GM12878 (cell line): ENCODE measurements around the gene FUZ. TPM values are rescaled to one million over a fixed set of nuclear protein-coding genes. Genes with fewer than 3 reads are reported as not detected.

Experiments
- ATF2 ChIP-seq: IDR thresholded peaks from 2 replicates; pipeline ENCODE4 v1.6.1; 2012; ENCODE audit warnings: low read length, inconsistent platforms
- ATF7 ChIP-seq: fragments of 450-650 bp; IDR thresholded peaks from 2 replicates; pipeline ENCODE4 v1.6.1; 2016; ENCODE audit warnings: low read depth, mild to moderate bottlenecking
- BRCA1 ChIP-seq: IDR thresholded peaks from 2 replicates; pipeline ENCODE4 v1.6.1; 2011; ENCODE audit warnings: low read depth, low read length, improper control_type of control experiment
- CBFB ChIP-seq: IDR thresholded peaks from 2 replicates; pipeline ENCODE4 v1.6.1; 2016; ENCODE audit warnings: antibody characterized with exemption, low read depth
- CBX5 ChIP-seq: sonication (generic); IDR thresholded peaks from 2 replicates; pipeline ENCODE4 v1.6.1; 2016; ENCODE audit warnings: low read depth, moderate library complexity, mild to moderate bottlenecking, inconsistent platforms
- HDAC6 ChIP-seq: fragments of 200-600 bp; sonication (generic); IDR thresholded peaks from one replicate; pipeline ENCODE4 v1.8.0; 2017; ENCODE audit warnings: antibody characterized with exemption; ENCODE audit not compliant: unreplicated experiment
- JUND ChIP-seq: IDR thresholded peaks from 2 replicates; pipeline ENCODE4 v1.6.1; 2012; ENCODE audit warnings: low read depth, mild to moderate bottlenecking, low read length, improper control_type of control experiment, moderate library complexity
- POLR2A ChIP-seq: IDR thresholded peaks from 2 replicates; pipeline ENCODE4 v1.6.1; 2011; ENCODE audit warnings: low read depth, mild to moderate bottlenecking, low read length
- RAD21 ChIP-seq: IDR thresholded peaks from 2 replicates; pipeline ENCODE4 v1.6.1; 2011; ENCODE audit warnings: mild to moderate bottlenecking, low read depth, low read length, moderate library complexity; ENCODE audit not compliant: insufficient read depth
- RB1 ChIP-seq: fragments of 450-650 bp; formaldehyde crosslinking; IDR thresholded peaks from 2 replicates; pipeline ENCODE4 v1.6.1; 2017; ENCODE audit warnings: mild to moderate bottlenecking, borderline replicate concordance
- RBBP5 ChIP-seq: fragments of 200-600 bp; sonication (generic); conservative IDR thresholded peaks from 2 replicates; pipeline ENCODE4 v1.6.1; 2016
- SIN3A ChIP-seq: IDR thresholded peaks from 2 replicates; pipeline ENCODE4 v1.6.1; 2012; ENCODE audit warnings: low read depth, low read length, improper control_type of control experiment
- SMAD1 ChIP-seq: fragments of 450-650 bp; IDR thresholded peaks from 2 replicates; pipeline ENCODE4 v1.6.1; 2018; ENCODE audit warnings: mild to moderate bottlenecking, low read depth; ENCODE audit not compliant: partially characterized antibody
- SRF ChIP-seq, 2 experiments: IDR thresholded peaks; 2 replicates each; pipeline ENCODE4 v1.6.1; 2011; ENCODE audit warnings: low read depth in 2 of 2, low read length in 2 of 2, mild to moderate bottlenecking in 1 of 2, moderate library complexity in 1 of 2
- ZBTB33 ChIP-seq: fragments of 450-650 bp; IDR thresholded peaks from 2 replicates; pipeline ENCODE4 v1.6.1; 2017; ENCODE audit warnings: mild to moderate bottlenecking
- ZBTB40 ChIP-seq: fragments of 450-650 bp; IDR thresholded peaks from 2 replicates; pipeline ENCODE4 v1.6.1; 2016; ENCODE audit warnings: mild to moderate bottlenecking, moderate library complexity, borderline replicate concordance
- ZNF207 ChIP-seq: fragments of 450-650 bp; IDR thresholded peaks from 2 replicates; pipeline ENCODE4 v1.6.1; 2014; ENCODE audit warnings: antibody characterized with exemption, mild to moderate bottlenecking, borderline replicate concordance
- ZNF622 ChIP-seq: fragments of 450-650 bp; IDR thresholded peaks from 2 replicates; pipeline ENCODE4 v1.6.1; 2017; ENCODE audit warnings: mild to moderate bottlenecking, inconsistent platforms
- polyA plus RNA-seq, 11 experiments: library from polyadenylated mRNA; depleted of rRNA in 4 of 11; unstranded in 6 of 11; stranded (reverse) in 5 of 11; fragments of >200 nt; fragmentation: Nextera tagmentation in 4 of 11; fragmentation: Illumina TruSeq in 1 of 11; extraction: Ambion mirVana in 4 of 11; extraction: Trizol in 1 of 11; gene quantifications; 1 replicate in 1 of 11; 2 replicates in 10 of 11; pipeline versions ENCODE4 v1.2.1 to v1.2.3, GENCODE V29; 2011 to 2016; ENCODE audit warnings: inconsistent platforms in 2 of 11, missing spikeins in 2 of 11, low read depth in 1 of 11
- total RNA-seq, 4 experiments: library from RNA; depleted of rRNA in 3 of 4; stranded (reverse); fragments of >200 nt in 3 of 4; fragmentation: Illumina TruSeq in 1 of 4; extraction: Trizol in 1 of 4; gene quantifications; 2 replicates each; pipeline versions ENCODE4 v1.2.1 to v1.2.3, GENCODE V29; 2013 to 2021

The FUZ gene
- total and polyA plus RNA-seq, 10 of the 15 experiments (the other 5 are each of a cell fraction or from before 2014, with no cell fraction given): 0.18 to 11.5 (median 8.8) TPM

GRCh38 chr19:49766007-49766929 lies 46.8 kb downstream of the FUZ start (continued):
- TF ChIP-seq ATF2 (no peak), ZBTB40 (peak; percentile 87), CBFB (no peak), RB1 (no peak; the same call in 1 of the 2 replicates), POLR2A (peak; percentile 88), ZNF622 (no peak), RAD21 (no peak), HDAC6 (no peak), SRF (IDR thresholded peaks at IDR 0.05; ENCODE audit: low read depth in 2 of 2, low read length in 2 of 2) (0 out of 4 replicates have a peak, but pooled peaks of 1 of the 2 experiments have one; percentile 20), RBBP5 (no peak), ATF7 (peak; percentile 52; the same call in 1 of the 2 replicates), CBX5 (no peak), ZNF207 (peak; percentile 79; the same call in 1 of the 2 replicates), SIN3A (no peak), BRCA1 (no peak), SMAD1 (peak; percentile 88), ZBTB33 (no peak), JUND (no peak)
